ENCODE measurements around the gene C22orf23. TPM values are rescaled to one million over a fixed set of nuclear protein-coding genes. Genes with fewer than 3 reads are reported as not detected.
A peak's percentile ranks its signal among the peaks of the same experiment; 100 is the strongest.
"Not testable (repeated sequence)": the region's sequence is repeated elsewhere in the genome, so short reads cannot be mapped to it uniquely, and the experiment has no call there.

Gene C22orf23
- polyA plus RNA-seq, 2 of the 4 experiments (the other 2 are of a cell fraction) = 0.26 to 0.52 TPM

- H3K4me3 ChIP-seq; H3K4me2 ChIP-seq; ATAC-seq; DNase-seq (ENCODE audit: low read depth in 1 of 2, low spot score in 1 of 2); H3K9me3 ChIP-seq; FAIRE-seq; H3K4me1 ChIP-seq; POLR2A ChIA-PET; H3K27ac ChIP-seq: not testable (repeated sequence)
- 79% methylated on average over 15 of the region's 15 CpGs for WGBS (ENCODE audit: missing lambda C conversion rate)
- CTCF ChIA-PET = interaction anchor here (1.4 to 1.8 kb wide), 3 partner anchors 10 to 138 kb away, joined by 3 to 13 read pairs (median 7); no protein-coding TSS in a partner anchor
Observed at GRCh38 chr22:37955825-37956397, 2.5 kb upstream of the C22orf23 start.

- POLR2A ChIA-PET = no interaction called here
- no peaks in the 10 kb centered on the region for H3K9me3 ChIP-seq
- peak overlapping the region; percentile 79; the same call in 2 of the 3 replicates for H3K4me3 ChIP-seq
- 62% methylated on average over 4 of the region's 4 CpGs for WGBS (ENCODE audit: missing lambda C conversion rate)
- TF ChIP-seq RFX5 (IDR thresholded peaks at IDR 0.05) (no peak), ZNF302 (CRISPR knock-in tag; IDR thresholded peaks at IDR 0.05) (no peak), RCOR1 (IDR thresholded peaks at IDR 0.05; ENCODE audit: low read depth, low read length) (no peak), KDM1A (IDR thresholded peaks at IDR 0.05; ENCODE audit: low read depth) (no peak), PHF8 (IDR thresholded peaks at IDR 0.05; ENCODE audit: borderline replicate concordance, low read depth) (no peak), RNF2 (IDR thresholded peaks at IDR 0.05; ENCODE audit: borderline replicate concordance, low read depth) (no peak), MAX (IDR thresholded peaks at IDR 0.05) (no peak), RAD21 (conservative IDR thresholded peaks at IDR 0.05 in 1 of 2, IDR thresholded peaks at IDR 0.05 in 1 of 2) (no peak), HMGXB4 (CRISPR knock-in tag; IDR thresholded peaks at IDR 0.05; ENCODE audit: borderline replicate concordance) (no peak), MAZ (IDR thresholded peaks at IDR 0.05; ENCODE audit: borderline replicate concordance, low read depth, low read length) (no peak), MYC (IDR thresholded peaks at IDR 0.05; ENCODE audit: borderline replicate concordance, low read length) (no peak), JUN (IDR thresholded peaks at IDR 0.05) (no peak), CTCF (IDR thresholded peaks at IDR 0.05) (no peak)
- H3K27ac ChIP-seq = peak overlapping the region in 1 of 2 experiments; percentile 99; a peak in 2 of 6 replicates
- CTCF ChIA-PET = interaction anchor here (0.7 to 1.9 kb wide), 7 partner anchors 10 to 137 kb away, joined by 3 to 13 read pairs (median 6); partner anchors contain the start of gene MICALL1
- ATAC-seq (no peak), FAIRE-seq (no peak), DNase-seq (ENCODE audit: low read depth in 1 of 2, low spot score in 1 of 2) (no peak)
- peak overlapping the region; percentile 84 for H3K4me2 ChIP-seq
- H3K4me1 ChIP-seq = peaks cover 7% of the 10 kb centered on the region; the same call in 2 of the 3 replicates
Observed at GRCh38 chr22:37954686-37955085, 1.3 kb upstream of the C22orf23 start.

GRCh38 chr22:37953062-37953436 lies 352 bp downstream of the C22orf23 start:
- Histone ChIP-seq H3K4me1 (peaks cover 7% of the 10 kb centered on the region; the same call in 2 of the 3 replicates), H3K9me3 (no peaks in the 10 kb centered on the region), H3K4me3 (peak overlapping the region; percentile 79), H3K4me2 (peak overlapping the region; percentile 97), H3K27ac (peak overlapping the region; percentile 87 to 99)
- DNase-seq (ENCODE audit: low read depth in 1 of 2, low spot score in 1 of 2) (peak in 1 of 2 experiments; percentile 16), ATAC-seq (peak; percentile 76 to 84), FAIRE-seq (no peak)
- TF ChIP-seq BCL3 (IDR thresholded peaks at IDR 0.05) (no peak), KDM5A (IDR thresholded peaks at IDR 0.05) (no peak), HES2 (IDR thresholded peaks at IDR 0.05) (no peak), JUN (IDR thresholded peaks at IDR 0.05) (no peak)
- 5% methylated on average over 7 of the region's 13 CpGs for WGBS (ENCODE audit: missing lambda C conversion rate)
- ChIA-PET POLR2A (interaction anchor here (0.7 to 1.2 kb wide), 3 partner anchors 47 to 145 kb away, joined by 3 to 7 read pairs (median 5); partner anchors contain the start of genes GCAT and MICALL1), CTCF (interaction anchor here (1.0 to 1.3 kb wide), 2 partner anchors 13 to 99 kb away, joined by 4 read pairs; no protein-coding TSS in a partner anchor)

GRCh38 chr22:37952629-37953028 lies 772 bp downstream of the C22orf23 start:
- H3K9me3 ChIP-seq; POLR2A ChIA-PET; FAIRE-seq; H3K4me1 ChIP-seq; ATAC-seq; DNase-seq (ENCODE audit: low read depth in 1 of 2, low spot score in 1 of 2): not testable (repeated sequence)
- WGBS (ENCODE audit: missing lambda C conversion rate) = 66% methylated on average over 14 of the region's 20 CpGs
- H3K4me2 ChIP-seq = peak overlapping the region; percentile 97
- CTCF ChIA-PET = interaction anchor here (1.1 to 1.3 kb wide), 2 partner anchors 10 to 13 kb away, joined by 3 to 4 read pairs; no protein-coding TSS in a partner anchor
- peak overlapping the region; percentile 79 for H3K4me3 ChIP-seq
- peak overlapping the region in 1 of 2 experiments; percentile 99; a peak in 3 of 6 replicates for H3K27ac ChIP-seq
